Keratinocyte (primary cell): ENCODE results near the gene KIF21B. TPM values are rescaled to one million over a fixed set of nuclear protein-coding genes. Genes with fewer than 3 reads are reported as not detected.

Source experiments
- DNase-seq: peaks from one replicate; pipeline ENCODE4 v3.0.0-alpha.2; 2011; ENCODE audit warnings: low read depth, missing footprints, low spot score
- FAIRE-seq: peaks from 2 replicates; lab custom pipeline; 2011; peaks lifted over from hg19 to GRCh38; lab: Jason Lieb, UNC
- H2AFZ ChIP-seq: 2 replicates; pipeline ENCODE4 v1.6.0; 2012; ENCODE audit warnings: low read length, control low read depth, inconsistent platforms; ENCODE audit not compliant: control insufficient read depth
- H3K27ac ChIP-seq: 2 replicates; pipeline ENCODE4 v1.5.1; 2011; ENCODE audit warnings: low read length; ENCODE audit not compliant: control insufficient read depth, insufficient read depth
- H3K27me3 ChIP-seq: 3 replicates; pipeline ENCODE4 v1.6.0; 2011; ENCODE audit warnings: low read length; ENCODE audit not compliant: control insufficient read depth, insufficient read depth; ENCODE audit errors: extremely low read depth
- H3K36me3 ChIP-seq, 2 experiments: 2 replicates in 1 of 2; 3 replicates in 1 of 2; pipeline ENCODE4 v1.5.1; 2011; ENCODE audit warnings: low read length in 2 of 2, mild to moderate bottlenecking in 1 of 2; ENCODE audit not compliant: control insufficient read depth in 2 of 2, insufficient read depth in 2 of 2; ENCODE audit errors: extremely low read depth in 1 of 2
- H3K4me1 ChIP-seq: 3 replicates; pipeline ENCODE4 v1.5.1; 2011; ENCODE audit warnings: low read length; ENCODE audit not compliant: control insufficient read depth, insufficient read depth; ENCODE audit errors: extremely low read depth
- H3K4me2 ChIP-seq: 3 replicates; pipeline ENCODE4 v1.6.0; 2011; ENCODE audit warnings: low read depth, low read length; ENCODE audit not compliant: control insufficient read depth, insufficient read depth; ENCODE audit errors: extremely low read depth
- H3K4me3 ChIP-seq, 3 experiments: fragments of 200-600 bp in 1 of 3; sonication (generic) in 1 of 3; 2 replicates in 2 of 3; 3 replicates in 1 of 3; pipeline ENCODE4 v1.5.1; 2011 to 2016; ENCODE audit warnings: low read length in 3 of 3, mild to moderate bottlenecking in 3 of 3, control low read depth in 2 of 3, inconsistent platforms in 1 of 3, low read depth in 1 of 3, mixed read lengths in 1 of 3, mixed run types in 1 of 3, moderate library complexity in 1 of 3; ENCODE audit not compliant: control insufficient read depth in 2 of 3, insufficient read depth in 2 of 3; ENCODE audit errors: extremely low read depth in 1 of 3
- H3K79me2 ChIP-seq: 2 replicates; pipeline ENCODE4 v1.6.0; 2012; ENCODE audit warnings: low read length; ENCODE audit not compliant: control insufficient read depth, insufficient read depth
- H3K9ac ChIP-seq: 3 replicates; pipeline ENCODE4 v1.6.0; 2011; ENCODE audit warnings: low read length; ENCODE audit not compliant: control insufficient read depth, insufficient read depth; ENCODE audit errors: extremely low read depth
- H3K9me1 ChIP-seq: 3 replicates; pipeline ENCODE4 v1.6.0; 2011; ENCODE audit warnings: low read length; ENCODE audit not compliant: control insufficient read depth, insufficient read depth; ENCODE audit errors: extremely low read depth
- H3K9me3 ChIP-seq: 2 replicates; pipeline ENCODE4 v1.5.1; 2012; ENCODE audit warnings: low read depth, low read length; ENCODE audit not compliant: control insufficient read depth
- H4K20me1 ChIP-seq: 3 replicates; pipeline ENCODE4 v1.6.0; 2011; ENCODE audit warnings: low read length; ENCODE audit not compliant: control insufficient read depth, insufficient read depth; ENCODE audit errors: extremely low read depth
- CTCF ChIP-seq, 3 experiments: IDR thresholded peaks in 1 of 3; conservative IDR thresholded peaks in 1 of 3; optimal IDR thresholded peaks in 1 of 3; 2 replicates in 2 of 3; 3 replicates in 1 of 3; pipeline versions ENCODE3 to v1.5.1; 2011; ENCODE audit warnings: low read length in 3 of 3, mild to moderate bottlenecking in 3 of 3, moderate library complexity in 2 of 3, control low read depth in 1 of 3, inconsistent platforms in 1 of 3; ENCODE audit not compliant: insufficient read depth in 2 of 3; ENCODE audit errors: extremely low read depth in 1 of 3
- EZH2 ChIP-seq: IDR thresholded peaks from one replicate; pipeline ENCODE4 v1.6.1; 2012; ENCODE audit warnings: inconsistent platforms, mild to moderate bottlenecking, low read length, moderate library complexity
- dilution Hi-C: fragments of 300-500 bp; cut with MboI; formaldehyde crosslinking; loops from one replicate; pipeline ENCODE4 v1.7.0; 2020; ENCODE audit warnings: low sequenced_read_pairs; ENCODE audit not compliant: extremely low pct_ligation_motif_present
- polyA plus RNA-seq, 5 experiments: library from polyadenylated mRNA; depleted of rRNA in 3 of 5; stranded (reverse) in 3 of 5; stranded (forward) in 1 of 5; unstranded in 1 of 5; fragments of >200 nt; gene quantifications; 1 replicate in 1 of 5; 2 replicates in 3 of 5; 3 replicates in 1 of 5; pipeline versions ENCODE4 v1.2.1 to v1.2.3, GENCODE V29; 2011 to 2012; ENCODE audit warnings: missing spikeins in 2 of 5, low read depth in 1 of 5, low replicate concordance in 1 of 5

The KIF21B gene
- polyA plus RNA-seq, 1 donor (not counting 4 experiments of a cell fraction or from before 2014, with no cell fraction given), result 0.17 TPM

DNA sequence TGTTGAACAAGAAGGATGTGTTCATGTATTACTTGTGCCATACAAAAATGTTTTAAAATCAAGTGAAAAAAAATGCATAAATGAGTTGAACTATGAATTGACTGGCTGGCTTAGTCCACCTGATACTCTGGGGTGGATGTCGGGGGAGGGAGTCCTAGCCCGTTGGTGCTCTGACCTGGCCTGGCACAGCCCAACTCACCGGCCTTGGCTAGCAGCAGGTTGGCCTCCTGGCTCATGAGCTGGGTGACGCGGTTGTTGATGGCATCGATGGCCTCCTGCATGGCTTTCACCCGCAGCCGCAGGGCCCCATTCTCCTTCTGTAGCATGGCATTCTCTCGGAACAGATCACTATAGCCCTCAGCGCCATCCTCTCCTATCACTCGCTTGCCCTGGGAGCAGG lies 21.6 kb downstream of the KIF21B start:
- Histone ChIP-seq H3K9me1 (no peaks in the 10 kb centered on the region), H3K9me3 (no peaks in the 10 kb centered on the region), H2AFZ (no peak overlapping the region), H3K9ac (no peak overlapping the region), H3K4me3 (no peak overlapping the region), H3K27ac (no peak overlapping the region), H3K27me3 (peaks cover 6% of the 10 kb centered on the region), H3K4me1 (no peaks in the 10 kb centered on the region), H3K36me3 (no peaks in the 10 kb centered on the region), H3K4me2 (no peak overlapping the region), H4K20me1 (no peaks in the 10 kb centered on the region), H3K79me2 (no peaks in the 10 kb centered on the region)
- dilution Hi-C loops, result no loop called here
- DNase-seq (no peak), FAIRE-seq (no peak)
- TF ChIP-seq EZH2 (no peak), CTCF (optimal IDR thresholded peaks at IDR 0.05 in 1 of 3, IDR thresholded peaks at IDR 0.05 in 1 of 3, conservative IDR thresholded peaks at IDR 0.05 in 1 of 3; ENCODE audit: extremely low read depth in 1 of 3, insufficient read depth in 2 of 3, low read length in 3 of 3) (no peak)

DNA sequence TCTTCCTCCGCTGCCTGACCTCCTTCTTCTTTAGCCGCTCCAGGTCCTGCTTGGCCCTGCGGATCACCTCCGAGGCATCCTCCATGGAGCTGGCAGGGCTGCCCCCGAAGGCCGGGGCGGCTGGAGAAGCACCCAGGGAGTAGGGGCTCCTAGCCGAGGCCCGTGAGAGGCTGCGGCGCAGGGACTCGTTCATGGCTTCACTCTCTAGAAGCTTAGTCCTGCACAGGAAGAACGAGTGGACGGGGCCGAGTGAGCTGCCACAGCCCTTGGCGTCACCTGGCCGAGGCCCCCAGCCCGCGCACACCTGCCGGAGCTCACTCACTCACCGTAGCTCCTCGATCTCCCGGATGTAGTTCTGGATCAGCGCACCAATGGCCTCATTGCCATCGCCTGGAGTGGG lies 23.1 kb downstream of the KIF21B start:
- no peak overlapping the region for H3K4me3 ChIP-seq
- H3K4me2 ChIP-seq, result no peak overlapping the region
- dilution Hi-C loops, result no loop called here
- H4K20me1 ChIP-seq, result no peaks in the 10 kb centered on the region
- TF ChIP-seq EZH2 (no peak), CTCF (optimal IDR thresholded peaks at IDR 0.05 in 1 of 3, IDR thresholded peaks at IDR 0.05 in 1 of 3, conservative IDR thresholded peaks at IDR 0.05 in 1 of 3; ENCODE audit: extremely low read depth in 1 of 3, insufficient read depth in 2 of 3, low read length in 3 of 3) (no peak)
- no peak overlapping the region for H3K9ac ChIP-seq
- H3K9me3 ChIP-seq, result no peaks in the 10 kb centered on the region
- FAIRE-seq, result no peak
- H3K36me3 ChIP-seq, result no peaks in the 10 kb centered on the region
- no peak overlapping the region for H2AFZ ChIP-seq
- H3K9me1 ChIP-seq, result no peaks in the 10 kb centered on the region
- no peaks in the 10 kb centered on the region for H3K4me1 ChIP-seq
- H3K79me2 ChIP-seq, result no peaks in the 10 kb centered on the region
- H3K27me3 ChIP-seq, result no peaks in the 10 kb centered on the region
- no peak overlapping the region for H3K27ac ChIP-seq
- no peak for DNase-seq
